ENCODE results near the gene SLC29A4.
"Not testable (repeated sequence)": the region's sequence is repeated elsewhere in the genome, so short reads cannot be mapped to it uniquely, and the experiment has no call there.

SLC29A4 gene

GRCh38 chr7:5323800-5324781 is 41.3 kb downstream of the SLC29A4 start:
- DNase-seq, ATAC-seq: not testable (repeated sequence)

- DNase-seq (no peak), ATAC-seq (no peak)
Measured at GRCh38 chr7:5324961-5325360, 42.2 kb downstream of the SLC29A4 start.

- DNase-seq (no peak), ATAC-seq (no peak)
Measured at GRCh38 chr7:5330288-5330687, 47.5 kb downstream of the SLC29A4 start.

GRCh38 chr7:5332579-5332978 is 49.8 kb downstream of the SLC29A4 start:
- DNase-seq = no peak
- ATAC-seq = no peak

GRCh38 chr7:5333121-5334045 is 50.6 kb downstream of the SLC29A4 start:
- no peak for ATAC-seq
- no peak for DNase-seq

- no peak for ATAC-seq
Measured at GRCh38 chr7:5334671-5335070, 51.9 kb downstream of the SLC29A4 start.

GRCh38 chr7:5337047-5337446 is 54.3 kb downstream of the SLC29A4 start:
- DNase-seq (no peak), ATAC-seq (no peak)

More at GRCh38 chr7:5334671-5335070, 51.9 kb downstream of the SLC29A4 start:
- DNase-seq = no peak

- DNase-seq (no peak), ATAC-seq (no peak)
Measured at GRCh38 chr7:5339955-5340354, 57.2 kb downstream of the SLC29A4 start.

GRCh38 chr7:5342631-5343030 is 59.9 kb downstream of the SLC29A4 start:
- DNase-seq (no peak), ATAC-seq (no peak)

- no peak for ATAC-seq
- DNase-seq = no peak
Measured at GRCh38 chr7:5343884-5344283, 61.1 kb downstream of the SLC29A4 start.

- DNase-seq (no peak), ATAC-seq (no peak)
Measured at GRCh38 chr7:5344342-5344741, 61.6 kb downstream of the SLC29A4 start.

GRCh38 chr7:5345171-5345570 is 62.4 kb downstream of the SLC29A4 start:
- no peak for ATAC-seq
- DNase-seq = no peak

GRCh38 chr7:5345671-5346070 is 62.9 kb downstream of the SLC29A4 start:
- DNase-seq = no peak
- no peak for ATAC-seq

- DNase-seq = no peak
- no peak for ATAC-seq
Measured at GRCh38 chr7:5348134-5349004, 65.6 kb downstream of the SLC29A4 start.

- no peak for ATAC-seq
- no peak for DNase-seq
Measured at GRCh38 chr7:5349005-5349380, 66.2 kb downstream of the SLC29A4 start.

- ATAC-seq = no peak
- DNase-seq = no peak
Measured at GRCh38 chr7:5349437-5350173, 66.9 kb downstream of the SLC29A4 start.

GRCh38 chr7:5350174-5350463 is 67.4 kb downstream of the SLC29A4 start:
- no peak for ATAC-seq
- no peak for DNase-seq

- ATAC-seq (no peak), DNase-seq (no peak)
Measured at GRCh38 chr7:5350600-5351385, 68.0 kb downstream of the SLC29A4 start.

GRCh38 chr7:5351507-5352265 is 68.9 kb downstream of the SLC29A4 start:
- no peak for ATAC-seq
- DNase-seq = no peak
